Osteocyte (in vitro differentiated cells): ENCODE measurements around the gene TANGO6. TPM values are rescaled to one million over a fixed set of nuclear protein-coding genes. Genes with fewer than 3 reads are reported as not detected.
A peak's percentile ranks its signal among the peaks of the same experiment; 100 is the strongest.

Experiments
- DNase-seq: peaks from one replicate; pipeline ENCODE4 v3.0.0; 2021; ENCODE audit warnings: mixed read lengths; ENCODE audit not compliant: unreplicated experiment; ENCODE audit errors: extremely low spot score
- H3K27ac Mint-ChIP-seq: one replicate; pipeline ENCODE4 v1.8.0; 2021; ENCODE audit warnings: mild to moderate bottlenecking, mixed read lengths; ENCODE audit not compliant: unreplicated experiment
- H3K27me3 Mint-ChIP-seq: one replicate; pipeline ENCODE4 v1.8.0; 2021; ENCODE audit warnings: mixed read lengths; ENCODE audit not compliant: unreplicated experiment
- H3K36me3 Mint-ChIP-seq: one replicate; pipeline ENCODE4 v1.8.0; 2021; ENCODE audit warnings: mixed read lengths; ENCODE audit not compliant: unreplicated experiment
- H3K4me1 Mint-ChIP-seq: one replicate; pipeline ENCODE4 v1.8.0; 2021; ENCODE audit warnings: mixed read lengths; ENCODE audit not compliant: unreplicated experiment
- H3K4me3 Mint-ChIP-seq: one replicate; pipeline ENCODE4 v1.8.0; 2021; ENCODE audit warnings: mild to moderate bottlenecking, moderate library complexity, mixed read lengths; ENCODE audit not compliant: unreplicated experiment
- H3K9me3 Mint-ChIP-seq: one replicate; pipeline ENCODE4 v1.8.0; 2021; ENCODE audit warnings: mixed read lengths; ENCODE audit not compliant: unreplicated experiment
- CTCF ChIP-seq: fragments of 200-600 bp; sonication (generic); IDR thresholded peaks from 2 replicates; pipeline ENCODE4 v1.5.0; 2021; ENCODE audit warnings: antibody characterized with exemption, mild to moderate bottlenecking, moderate library complexity
- total RNA-seq: library from RNA; stranded (reverse); gene quantifications from 2 replicates; pipeline ENCODE4 v1.2.1, GENCODE V29; 2021

Gene TANGO6
- total RNA-seq, 1 donor from 2014 or later = 11.9 TPM

- Mint-ChIP-seq H3K36me3 (no peaks in the 10 kb centered on the region), H3K4me1 (peaks cover 7% of the 10 kb centered on the region), H3K27ac (no peak overlapping the region), H3K27me3 (no peaks in the 10 kb centered on the region), H3K4me3 (no peak overlapping the region), H3K9me3 (no peaks in the 10 kb centered on the region)
- no peak for DNase-seq
- TF ChIP-seq CTCF = no peak
These were observed 170.7 kb downstream of the TANGO6 start for GRCh38 chr16:69013991-69014390.

GRCh38 chr16:69014811-69015210, 171.5 kb downstream of the TANGO6 start:
- Mint-ChIP-seq H3K4me1 (peaks cover 7% of the 10 kb centered on the region), H3K9me3 (no peaks in the 10 kb centered on the region), H3K36me3 (no peaks in the 10 kb centered on the region), H3K27ac (no peak overlapping the region), H3K27me3 (no peaks in the 10 kb centered on the region), H3K4me3 (no peak overlapping the region)
- no peak for TF ChIP-seq CTCF
- DNase-seq = no peak

GRCh38 chr16:69017036-69017783, 173.9 kb downstream of the TANGO6 start:
- H3K9me3 Mint-ChIP-seq = no peaks in the 10 kb centered on the region
- no peaks in the 10 kb centered on the region for H3K36me3 Mint-ChIP-seq
- peak overlapping the region; percentile 65 for H3K27ac Mint-ChIP-seq
- peaks cover 7% of the 10 kb centered on the region for H3K4me1 Mint-ChIP-seq
- no peaks in the 10 kb centered on the region for H3K27me3 Mint-ChIP-seq
- TF ChIP-seq CTCF = no peak
- no peak for DNase-seq
- no peak overlapping the region for H3K4me3 Mint-ChIP-seq

GRCh38 chr16:69019811-69020210, 176.5 kb downstream of the TANGO6 start:
- H3K27ac Mint-ChIP-seq = no peak overlapping the region
- no peak for TF ChIP-seq CTCF
- no peaks in the 10 kb centered on the region for H3K36me3 Mint-ChIP-seq
- no peaks in the 10 kb centered on the region for H3K9me3 Mint-ChIP-seq
- no peaks in the 10 kb centered on the region for H3K27me3 Mint-ChIP-seq
- H3K4me1 Mint-ChIP-seq = peaks cover 7% of the 10 kb centered on the region
- no peak overlapping the region for H3K4me3 Mint-ChIP-seq
- no peak for DNase-seq

- H3K27me3 Mint-ChIP-seq = no peaks in the 10 kb centered on the region
- TF ChIP-seq CTCF = no peak
- H3K9me3 Mint-ChIP-seq = no peaks in the 10 kb centered on the region
- no peak for DNase-seq
- H3K4me3 Mint-ChIP-seq = no peak overlapping the region
- H3K27ac Mint-ChIP-seq = no peak overlapping the region
- H3K36me3 Mint-ChIP-seq = peaks cover 2% of the 10 kb centered on the region
- H3K4me1 Mint-ChIP-seq = peaks cover 15% of the 10 kb centered on the region
These were observed 185.8 kb downstream of the TANGO6 start for GRCh38 chr16:69029121-69029520.
